ENCODE data around the gene LRRC1.

Gene LRRC1

DNA sequence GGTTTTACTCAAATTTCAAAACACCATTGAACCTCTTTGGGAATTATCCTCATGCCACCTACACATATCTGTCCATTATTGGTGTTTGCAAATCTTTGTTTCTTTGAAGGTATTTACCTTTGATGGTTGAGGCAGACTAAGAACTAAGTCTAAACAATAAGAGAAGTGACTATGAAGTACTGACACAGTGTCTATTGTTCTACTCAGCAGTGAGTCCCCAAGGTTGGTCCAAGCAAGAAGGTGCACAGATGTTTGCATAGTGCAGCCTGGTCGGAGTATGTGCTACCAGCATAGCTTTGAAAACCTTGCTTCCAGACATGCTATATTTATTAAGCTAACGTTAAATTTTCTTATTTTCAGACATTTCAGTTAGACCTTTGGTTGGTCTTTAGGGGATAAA lies 19.5 kb downstream of the LRRC1 start:
- TF ChIP-seq, protein P1, sequence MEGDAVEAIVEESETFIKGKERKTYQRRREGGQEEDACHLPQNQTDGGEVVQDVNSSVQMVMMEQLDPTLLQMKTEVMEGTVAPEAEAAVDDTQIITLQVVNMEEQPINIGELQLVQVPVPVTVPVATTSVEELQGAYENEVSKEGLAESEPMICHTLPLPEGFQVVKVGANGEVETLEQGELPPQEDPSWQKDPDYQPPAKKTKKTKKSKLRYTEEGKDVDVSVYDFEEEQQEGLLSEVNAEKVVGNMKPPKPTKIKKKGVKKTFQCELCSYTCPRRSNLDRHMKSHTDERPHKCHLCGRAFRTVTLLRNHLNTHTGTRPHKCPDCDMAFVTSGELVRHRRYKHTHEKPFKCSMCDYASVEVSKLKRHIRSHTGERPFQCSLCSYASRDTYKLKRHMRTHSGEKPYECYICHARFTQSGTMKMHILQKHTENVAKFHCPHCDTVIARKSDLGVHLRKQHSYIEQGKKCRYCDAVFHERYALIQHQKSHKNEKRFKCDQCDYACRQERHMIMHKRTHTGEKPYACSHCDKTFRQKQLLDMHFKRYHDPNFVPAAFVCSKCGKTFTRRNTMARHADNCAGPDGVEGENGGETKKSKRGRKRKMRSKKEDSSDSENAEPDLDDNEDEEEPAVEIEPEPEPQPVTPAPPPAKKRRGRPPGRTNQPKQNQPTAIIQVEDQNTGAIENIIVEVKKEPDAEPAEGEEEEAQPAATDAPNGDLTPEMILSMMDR (IDR thresholded peaks at IDR 0.05; ENCODE audit: borderline replicate concordance, extremely low read depth, low read length, poor library complexity, severe bottlenecking), result no peak
- TF ChIP-seq EZH2 (IDR thresholded peaks at IDR 0.05; ENCODE audit: borderline replicate concordance, low read depth, low read length, severe bottlenecking), result no peak

DNA sequence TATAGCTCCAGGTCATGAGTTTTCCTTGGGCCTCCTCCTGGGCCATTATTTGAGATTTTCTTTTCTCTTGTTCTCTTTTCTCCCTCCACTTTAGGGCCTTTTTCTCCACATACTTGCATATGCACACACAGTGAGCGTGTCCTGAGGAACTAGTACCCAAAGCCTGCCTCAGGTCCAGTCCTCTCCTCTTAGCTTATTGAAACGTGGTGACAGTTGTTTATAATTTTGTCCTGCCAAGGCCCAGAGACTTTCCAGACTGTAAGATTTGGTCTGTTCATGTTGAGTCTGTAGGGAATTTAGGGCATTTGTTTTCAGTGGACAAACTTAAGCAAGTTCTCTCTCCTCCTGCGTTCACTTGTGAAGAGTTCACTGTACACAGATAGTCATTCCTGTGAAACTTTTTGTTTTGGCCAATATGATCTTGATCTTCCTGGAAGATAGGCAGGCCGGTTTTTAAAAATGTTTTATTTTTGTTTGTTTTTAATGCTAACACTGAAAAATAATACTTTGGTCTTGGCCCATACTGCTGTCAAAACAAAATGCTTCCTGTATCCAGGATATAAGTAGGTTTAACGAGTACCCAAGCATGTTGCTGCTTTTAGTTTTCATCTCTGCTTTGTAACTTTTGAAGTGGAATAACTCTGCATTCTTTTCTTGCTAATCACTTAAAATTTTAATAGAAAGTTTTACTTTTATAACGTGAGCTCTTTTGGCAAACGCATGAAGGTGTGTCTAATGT lies 20.7 kb downstream of the LRRC1 start:
- Histone ChIP-seq H4K20me1 (ENCODE audit: insufficient read depth, low read length) (peaks cover 52% of the 10 kb centered on the region), H3K36me3 (ENCODE audit: insufficient read depth, low read length) (no peaks in the 10 kb centered on the region), H3K9ac (ENCODE audit: low read depth, low read length) (no peak overlapping the region), H3K4me2 (ENCODE audit: insufficient read depth, low read length) (no peak overlapping the region), H3K4me1 (ENCODE audit: insufficient read depth, low read length) (no peaks in the 10 kb centered on the region), H3K9me3 (ENCODE audit: insufficient read depth, low read length, severe bottlenecking) (no peaks in the 10 kb centered on the region), H3K4me3 (ENCODE audit: low read depth in 1 of 2, low read length in 2 of 2) (no peak overlapping the region), H3K27ac (ENCODE audit: low read length) (no peak overlapping the region), H3K79me2 (ENCODE audit: insufficient read depth, low read length) (peaks cover 95% of the 10 kb centered on the region), H2AFZ (ENCODE audit: low read depth, low read length) (no peak overlapping the region), H3K27me3 (ENCODE audit: insufficient read depth, low read length, poor library complexity) (no peaks in the 10 kb centered on the region)
- TF ChIP-seq, protein P1 (IDR thresholded peaks at IDR 0.05; ENCODE audit: borderline replicate concordance, extremely low read depth, low read length, poor library complexity, severe bottlenecking), result no peak
- no peak for TF ChIP-seq EZH2 (IDR thresholded peaks at IDR 0.05; ENCODE audit: borderline replicate concordance, low read depth, low read length, severe bottlenecking)
- no peak for ATAC-seq (ENCODE audit: insufficient read depth, low read depth)
- no peak for DNase-seq

More for the DNA sequence above, 19.5 kb downstream of the LRRC1 start:
- peaks cover 93% of the 10 kb centered on the region for H3K79me2 ChIP-seq (ENCODE audit: insufficient read depth, low read length)
- H3K9ac ChIP-seq (ENCODE audit: low read depth, low read length), result no peak overlapping the region
- H3K27me3 ChIP-seq (ENCODE audit: insufficient read depth, low read length, poor library complexity), result no peaks in the 10 kb centered on the region
- DNase-seq, result no peak
- no peaks in the 10 kb centered on the region for H3K36me3 ChIP-seq (ENCODE audit: insufficient read depth, low read length)
- peaks cover 58% of the 10 kb centered on the region for H4K20me1 ChIP-seq (ENCODE audit: insufficient read depth, low read length)
- H3K4me1 ChIP-seq (ENCODE audit: insufficient read depth, low read length), result no peaks in the 10 kb centered on the region
- H3K9me3 ChIP-seq (ENCODE audit: insufficient read depth, low read length, severe bottlenecking), result no peaks in the 10 kb centered on the region
- H3K4me2 ChIP-seq (ENCODE audit: insufficient read depth, low read length), result no peak overlapping the region
- H2AFZ ChIP-seq (ENCODE audit: low read depth, low read length), result no peak overlapping the region
- no peak overlapping the region for H3K27ac ChIP-seq (ENCODE audit: low read length)
- no peak for ATAC-seq (ENCODE audit: insufficient read depth, low read depth)
- no peak overlapping the region for H3K4me3 ChIP-seq (ENCODE audit: low read depth in 1 of 2, low read length in 2 of 2)

DNA sequence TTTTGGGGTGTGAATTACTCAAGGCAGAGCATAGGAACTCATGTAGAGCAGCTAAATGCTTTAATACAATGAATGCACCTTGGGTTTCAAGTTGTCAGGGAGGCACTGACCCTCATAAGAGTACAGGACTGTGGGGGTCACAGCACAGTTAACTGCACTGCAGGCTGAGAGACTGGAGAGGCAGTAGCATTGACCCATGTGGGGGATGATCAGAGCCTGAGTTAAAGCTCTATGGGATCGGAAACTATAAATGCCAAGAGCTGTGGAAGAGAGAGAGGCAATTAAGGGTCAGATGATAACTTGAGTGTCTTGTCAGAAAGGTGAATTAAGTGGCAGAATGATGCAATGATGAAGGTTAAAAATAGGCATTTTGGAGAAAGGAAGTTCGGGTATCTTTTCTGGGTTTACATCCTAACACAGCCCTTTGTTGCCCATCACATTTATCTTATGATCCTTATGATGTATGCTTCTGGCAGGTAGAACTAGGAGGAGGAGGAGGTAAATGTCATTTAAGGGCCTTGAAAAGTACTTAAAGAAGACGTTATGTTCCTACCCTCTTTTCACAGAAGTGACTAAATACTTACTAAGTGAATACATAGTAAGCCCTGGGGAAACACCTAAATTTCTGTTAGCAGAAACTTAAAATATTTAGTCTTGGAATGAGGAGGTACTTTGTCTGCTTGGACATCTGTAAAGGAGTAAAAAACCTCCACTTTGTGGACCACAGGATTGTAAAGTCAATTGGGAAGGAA lies 24.2 kb downstream of the LRRC1 start:
- ATAC-seq (ENCODE audit: insufficient read depth, low read depth) (no peak), DNase-seq (no peak)
- H3K4me1 ChIP-seq (ENCODE audit: insufficient read depth, low read length), result no peaks in the 10 kb centered on the region
- TF ChIP-seq, protein P1 (IDR thresholded peaks at IDR 0.05; ENCODE audit: borderline replicate concordance, extremely low read depth, low read length, poor library complexity, severe bottlenecking), result no peak
- TF ChIP-seq EZH2 (IDR thresholded peaks at IDR 0.05; ENCODE audit: borderline replicate concordance, low read depth, low read length, severe bottlenecking), result no peak
- no peak overlapping the region for H3K9ac ChIP-seq (ENCODE audit: low read depth, low read length)
- H3K9me3 ChIP-seq (ENCODE audit: insufficient read depth, low read length, severe bottlenecking), result no peaks in the 10 kb centered on the region
- no peak overlapping the region for H3K27ac ChIP-seq (ENCODE audit: low read length)
- peaks cover 97% of the 10 kb centered on the region for H3K79me2 ChIP-seq (ENCODE audit: insufficient read depth, low read length)
- H3K4me2 ChIP-seq (ENCODE audit: insufficient read depth, low read length), result no peak overlapping the region
- no peak overlapping the region for H3K4me3 ChIP-seq (ENCODE audit: low read depth in 1 of 2, low read length in 2 of 2)
- H3K36me3 ChIP-seq (ENCODE audit: insufficient read depth, low read length), result no peaks in the 10 kb centered on the region
- peaks cover 22% of the 10 kb centered on the region for H4K20me1 ChIP-seq (ENCODE audit: insufficient read depth, low read length)
- no peak overlapping the region for H2AFZ ChIP-seq (ENCODE audit: low read depth, low read length)
- H3K27me3 ChIP-seq (ENCODE audit: insufficient read depth, low read length, poor library complexity), result no peaks in the 10 kb centered on the region

Data from DND-41 (cell line).